ENCODE measurements around the gene ARID4B.

DNA sequence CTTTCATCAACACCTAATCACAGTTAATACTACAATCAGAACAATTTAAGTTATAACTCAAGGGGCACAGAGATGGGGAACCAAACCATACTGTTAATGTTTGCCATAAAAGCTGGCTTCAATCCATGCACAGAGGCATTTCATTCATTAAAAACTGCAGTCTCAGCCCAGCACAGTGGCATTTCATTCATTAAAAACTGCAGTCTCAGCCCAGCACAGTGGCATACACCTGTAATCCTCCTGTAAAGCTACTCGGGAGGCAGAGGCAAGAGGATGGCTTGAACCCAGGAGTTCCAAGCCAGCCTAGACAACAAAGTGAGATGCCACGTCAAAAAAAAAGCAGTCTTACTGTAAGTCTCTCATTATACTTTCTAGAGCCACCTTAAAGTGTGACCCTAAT lies 29.2 kb downstream of the ARID4B start:
- TF ChIP-seq CTCF (IDR thresholded peaks at IDR 0.05; ENCODE audit: low read length) (no peak), EZH2 (IDR thresholded peaks at IDR 0.05; ENCODE audit: borderline replicate concordance, low read length) (no peak)
